GM21381 (cell line): Measurements from ENCODE around the gene TMEM30B.

Experiments
- ATAC-seq: cut with Tn5 transposase; IDR thresholded peaks from one replicate; pipeline ENCODE4 v1.9.1; 2021; ENCODE audit warnings: mild to moderate bottlenecking, moderate library complexity; ENCODE audit not compliant: unreplicated experiment

TMEM30B gene

DNA sequence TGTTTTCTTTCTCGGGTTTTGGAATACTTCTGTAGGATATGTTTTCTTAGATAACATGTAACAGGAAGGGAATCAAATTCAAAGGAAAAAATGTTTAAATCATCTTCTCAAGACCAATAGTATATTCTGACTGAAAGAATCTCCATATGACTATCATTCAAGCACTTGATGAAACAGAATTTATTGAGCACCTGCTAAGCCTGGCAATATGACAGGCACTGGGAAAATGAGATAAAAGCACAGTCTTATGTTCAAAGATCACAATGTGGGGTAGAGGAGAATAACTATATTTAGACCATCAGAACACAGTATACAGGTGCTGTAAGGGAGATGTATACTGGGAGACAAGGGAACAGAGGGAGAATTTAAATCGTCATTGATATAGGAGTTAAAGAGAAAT lies 19.1 kb upstream of the TMEM30B start:
- ATAC-seq, result no peak

DNA sequence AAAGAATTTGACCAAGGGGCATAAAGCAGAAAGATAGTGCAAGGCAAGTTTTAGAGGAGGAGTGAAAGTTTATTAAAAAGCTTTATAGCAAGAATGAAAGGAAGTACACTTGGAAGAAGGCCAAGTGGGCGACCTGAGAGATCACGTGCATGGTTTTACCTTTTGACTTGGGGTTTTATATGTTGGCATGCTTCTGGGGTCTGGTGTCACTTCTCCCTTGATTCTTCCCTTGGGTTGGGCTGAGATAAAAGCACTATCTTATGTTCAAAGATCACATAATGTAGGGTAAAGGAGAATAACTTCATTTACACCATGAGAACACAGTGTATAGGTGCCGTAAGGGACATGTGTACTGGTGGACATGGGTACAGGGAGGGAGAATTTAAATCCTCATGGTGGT lies 17.7 kb upstream of the TMEM30B start:
- no peak for ATAC-seq

DNA sequence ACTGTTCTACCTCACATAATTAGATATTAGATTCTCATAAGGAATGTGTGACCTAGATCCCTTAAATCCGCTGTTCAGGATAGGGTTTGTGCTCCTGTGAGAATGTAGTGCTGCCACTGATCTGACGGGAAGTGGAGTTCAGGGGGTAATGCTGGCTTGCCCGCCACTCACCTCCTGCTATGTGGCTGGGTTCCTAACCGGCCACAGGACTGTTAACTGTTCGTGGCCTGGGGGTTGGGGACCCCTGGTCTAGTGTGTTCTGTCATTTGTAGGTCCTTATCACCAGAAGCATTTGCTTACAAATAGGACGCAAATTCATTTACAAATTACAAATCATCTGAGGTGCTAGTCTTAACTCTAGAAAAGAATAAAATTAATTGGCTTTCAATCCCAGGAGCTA lies 16.4 kb upstream of the TMEM30B start:
- no peak for ATAC-seq

DNA sequence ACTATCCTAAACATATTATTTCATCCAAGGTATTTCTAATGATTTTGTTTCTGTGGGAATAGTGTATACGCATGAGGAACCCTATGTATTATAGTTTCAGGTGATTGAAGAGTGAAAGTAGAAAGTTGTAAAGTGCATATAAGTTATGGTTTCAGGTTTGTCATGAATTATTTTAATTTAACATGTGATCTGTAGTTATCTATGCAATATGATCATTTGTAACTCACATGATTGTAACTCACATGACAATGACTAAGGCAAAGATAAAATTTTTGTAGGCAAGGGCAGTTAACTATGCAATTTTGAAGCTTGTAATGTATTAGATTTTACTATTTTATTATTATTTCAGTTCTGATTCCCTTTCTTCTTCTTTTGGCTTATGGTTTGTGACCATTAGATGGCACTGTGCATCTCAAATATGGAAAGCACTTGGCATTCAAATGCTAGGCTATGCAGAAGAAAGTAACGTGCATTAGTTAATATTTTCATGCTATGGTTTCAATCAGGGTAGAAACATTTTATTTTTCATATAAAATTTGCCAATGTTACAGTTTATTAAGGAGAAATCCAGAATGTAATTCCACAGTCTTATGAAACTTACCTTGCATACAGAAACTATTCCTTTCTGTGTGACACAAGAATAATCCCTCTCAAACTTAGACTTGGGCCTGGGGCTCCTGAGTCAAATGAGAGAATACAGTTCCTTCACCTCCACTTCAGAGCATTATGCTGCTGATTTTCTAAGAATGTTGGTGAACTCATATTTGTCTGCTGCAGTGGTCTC lies 15.8 kb upstream of the TMEM30B start:
- no peak for ATAC-seq

DNA sequence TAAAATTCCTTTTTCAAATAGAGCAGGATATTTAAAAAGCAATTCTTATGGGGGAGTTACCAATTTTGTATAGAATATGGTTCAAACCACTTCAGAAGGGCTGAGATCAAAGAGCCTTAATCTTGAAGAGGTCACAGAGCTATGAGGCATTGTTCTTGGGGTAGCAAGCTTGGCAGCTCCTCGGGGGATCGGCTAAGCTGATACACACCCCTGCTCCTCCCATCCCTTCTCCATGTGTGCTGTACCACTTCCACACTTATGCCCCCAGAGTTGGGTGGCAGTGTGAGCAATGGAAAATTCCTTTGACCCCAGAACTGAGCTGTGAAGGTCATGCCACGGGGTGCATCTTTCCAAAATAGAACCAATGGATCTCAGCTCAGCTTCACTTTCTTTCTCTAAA lies 15.0 kb upstream of the TMEM30B start:
- no peak for ATAC-seq

DNA sequence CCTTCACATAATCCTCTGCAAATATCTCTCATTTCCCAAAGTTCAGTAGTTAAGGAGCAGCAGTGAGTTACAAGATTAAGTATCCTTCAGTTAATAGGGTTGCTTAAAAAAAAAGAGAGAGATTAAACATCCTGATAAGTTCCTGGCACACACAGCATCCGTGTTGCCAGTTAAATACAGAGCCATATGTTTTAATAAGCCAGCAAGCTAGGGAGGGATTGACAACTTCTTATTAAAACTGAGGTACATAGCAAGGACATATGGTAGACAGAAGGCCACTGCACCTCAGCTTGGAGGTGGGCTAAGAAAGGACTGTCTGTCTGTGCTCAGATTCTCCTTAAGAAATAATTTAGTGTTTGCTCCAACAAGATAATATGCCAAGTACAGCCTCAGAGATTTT lies 9.6 kb upstream of the TMEM30B start:
- ATAC-seq, result no peak

DNA sequence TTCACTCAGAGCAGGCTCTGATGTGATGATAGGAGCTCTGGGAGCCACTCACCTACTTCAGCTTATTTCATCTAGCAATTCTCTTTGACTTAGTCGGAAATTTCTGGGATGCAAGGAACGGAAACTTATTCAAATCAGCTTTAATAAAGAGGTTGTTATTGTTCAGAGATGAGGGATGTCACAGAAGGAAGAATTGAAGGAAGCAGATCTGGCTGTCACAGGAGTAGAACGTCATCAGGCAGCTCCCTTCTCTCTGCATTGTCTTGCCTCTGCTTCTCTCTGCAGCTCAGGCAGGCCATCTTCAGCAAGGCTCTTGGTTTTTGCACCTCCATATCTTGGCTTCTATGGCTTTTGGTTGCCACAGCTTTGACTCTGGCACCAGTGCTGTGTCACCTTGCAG lies 7.6 kb upstream of the TMEM30B start:
- no peak for ATAC-seq

DNA sequence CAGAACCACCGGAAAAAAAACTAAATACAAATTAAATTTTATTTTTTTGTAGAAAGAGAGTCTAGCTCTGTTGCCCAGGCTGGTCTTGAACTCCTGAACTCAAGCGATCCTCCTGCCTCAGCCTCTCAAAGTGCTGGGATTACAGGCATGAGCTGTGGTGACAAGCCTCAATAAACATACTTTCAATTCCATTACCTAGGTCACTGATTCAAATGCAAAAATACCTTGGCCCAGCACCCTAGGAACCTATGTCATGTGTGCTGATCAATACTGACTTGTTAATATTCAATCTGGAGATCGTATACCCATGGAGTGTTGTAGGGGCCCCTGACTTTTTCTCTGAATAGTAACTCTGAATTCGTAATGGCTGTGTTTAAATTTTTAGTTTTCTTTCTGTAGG lies 7.1 kb upstream of the TMEM30B start:
- no peak for ATAC-seq

DNA sequence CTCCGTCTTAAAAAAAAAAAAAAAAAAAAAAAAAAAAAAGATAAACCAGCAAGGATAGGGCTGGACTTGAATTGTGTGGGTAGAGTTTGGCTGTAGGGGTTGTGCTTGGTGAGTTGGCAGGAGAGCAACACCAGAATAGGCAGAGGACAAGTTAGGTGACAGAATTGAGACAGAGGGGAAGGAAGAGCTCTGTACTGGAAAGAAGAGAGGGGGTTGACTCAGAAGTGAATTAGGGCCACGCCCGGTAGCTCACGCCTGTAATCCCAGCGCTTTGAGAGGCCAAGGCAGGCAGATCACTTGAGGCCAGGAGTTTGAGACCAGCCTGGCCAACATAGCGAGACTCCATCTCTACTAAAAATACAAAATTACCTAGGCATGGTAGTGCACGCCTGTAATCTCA lies 6.1 kb upstream of the TMEM30B start:
- ATAC-seq, result no peak

DNA sequence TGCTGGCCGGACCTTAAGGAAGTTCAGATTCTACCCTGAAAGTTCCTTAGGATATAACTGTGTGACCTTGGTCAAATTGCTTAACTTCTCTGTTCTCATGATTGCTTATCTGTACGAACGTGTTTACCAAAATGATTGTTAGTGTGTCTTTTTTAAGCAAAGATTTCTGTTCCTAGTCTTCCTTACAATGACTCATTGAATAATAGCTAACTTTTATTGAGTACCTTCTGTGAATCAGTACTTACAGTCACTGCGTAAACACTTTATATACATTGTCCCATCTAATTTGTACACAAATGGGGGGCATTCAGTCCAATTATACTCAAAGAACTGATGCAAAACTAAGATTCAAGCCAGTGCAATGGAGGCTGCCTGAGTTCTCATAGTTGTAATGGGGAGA lies 4.2 kb upstream of the TMEM30B start:
- ATAC-seq, result no peak

DNA sequence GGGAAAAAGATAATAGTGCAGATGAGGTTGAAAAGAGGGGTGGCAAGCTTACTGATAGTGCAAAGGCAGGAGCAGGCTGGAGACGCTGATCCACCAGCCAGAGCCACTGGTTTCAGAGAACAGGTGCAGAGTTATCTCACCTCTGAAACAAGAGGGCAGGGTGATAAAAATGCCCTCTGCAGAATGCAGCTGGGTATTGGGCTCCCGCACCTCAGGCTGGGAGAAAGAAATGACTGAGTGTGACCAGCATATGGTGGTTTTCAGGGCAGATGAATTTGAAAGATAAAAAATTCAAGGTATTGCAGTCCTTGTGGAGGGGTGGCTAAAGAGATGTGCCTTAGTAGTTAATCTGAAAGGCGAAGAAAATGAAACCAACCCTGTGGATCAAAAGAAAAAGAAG lies 2.9 kb upstream of the TMEM30B start:
- ATAC-seq, result no peak

DNA sequence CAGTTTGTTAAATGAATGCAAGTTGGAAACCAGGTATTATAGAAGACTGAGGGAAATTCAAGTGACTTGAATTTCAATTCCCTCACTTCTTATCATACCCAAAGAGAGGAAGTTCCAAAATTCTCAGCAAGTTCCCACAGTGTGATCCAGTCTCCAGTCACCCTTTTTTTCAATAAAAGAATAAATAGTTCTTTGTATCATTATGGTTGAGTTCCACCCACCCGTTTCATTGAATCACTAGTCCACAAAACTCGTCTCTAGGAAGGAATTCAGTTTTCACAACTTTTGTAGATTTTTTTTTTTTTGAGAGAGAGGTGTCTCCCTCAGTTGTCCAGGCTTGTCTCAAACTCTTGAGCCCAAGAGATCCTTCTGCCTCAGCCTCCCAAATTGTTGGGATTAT lies 1.6 kb upstream of the TMEM30B start:
- no peak for ATAC-seq

DNA sequence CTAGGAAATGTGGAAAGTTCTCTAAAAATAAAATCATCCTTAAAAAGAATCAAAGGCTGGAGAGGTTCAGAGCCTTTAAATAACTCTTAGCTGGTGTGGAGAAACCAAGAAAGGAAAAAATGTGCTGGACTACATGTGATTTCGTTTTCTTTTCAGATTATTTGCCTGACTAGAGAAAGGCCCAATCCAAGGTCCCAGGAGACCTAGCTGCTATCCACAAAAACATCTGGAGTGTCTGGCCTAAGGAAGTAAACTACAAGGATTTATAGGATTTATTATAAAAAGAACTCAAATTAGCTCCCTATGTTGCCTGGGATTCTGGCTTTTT lies 774 bp upstream of the TMEM30B start:
- no peak for ATAC-seq

DNA sequence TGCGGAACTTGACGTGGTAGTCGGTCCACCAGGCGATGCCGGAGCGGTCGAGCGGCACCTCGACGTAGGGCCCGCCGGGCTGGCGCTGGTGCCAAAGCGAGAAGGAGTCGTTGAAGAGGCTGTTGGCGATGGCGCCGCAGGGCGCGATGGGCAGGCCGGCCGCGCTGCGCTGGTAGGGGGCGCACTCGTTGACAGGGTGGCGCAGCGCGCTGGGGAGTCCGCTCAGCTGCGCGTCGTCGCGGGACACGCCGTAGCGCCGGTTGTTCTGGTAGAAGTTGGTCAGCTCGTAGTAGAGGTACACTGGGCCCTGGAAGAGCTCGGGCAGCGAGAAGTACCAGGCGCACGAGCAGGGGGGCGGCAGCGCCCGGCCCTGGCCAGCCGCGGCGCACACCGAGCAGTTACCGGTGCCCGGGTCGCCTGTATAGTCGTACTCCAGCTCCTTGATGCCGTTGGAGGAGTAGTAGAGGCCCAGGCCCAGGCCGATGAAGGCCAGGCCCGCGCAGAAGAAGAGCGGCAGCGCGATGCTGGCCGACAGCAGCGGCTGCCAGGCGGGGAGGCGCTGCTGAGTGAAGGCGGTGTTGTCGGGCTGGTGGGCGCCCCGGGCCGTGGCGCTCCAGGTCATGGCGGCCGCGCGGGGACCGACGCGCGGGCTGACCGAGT lies 482 bp downstream of the TMEM30B start:
- no peak for ATAC-seq

DNA sequence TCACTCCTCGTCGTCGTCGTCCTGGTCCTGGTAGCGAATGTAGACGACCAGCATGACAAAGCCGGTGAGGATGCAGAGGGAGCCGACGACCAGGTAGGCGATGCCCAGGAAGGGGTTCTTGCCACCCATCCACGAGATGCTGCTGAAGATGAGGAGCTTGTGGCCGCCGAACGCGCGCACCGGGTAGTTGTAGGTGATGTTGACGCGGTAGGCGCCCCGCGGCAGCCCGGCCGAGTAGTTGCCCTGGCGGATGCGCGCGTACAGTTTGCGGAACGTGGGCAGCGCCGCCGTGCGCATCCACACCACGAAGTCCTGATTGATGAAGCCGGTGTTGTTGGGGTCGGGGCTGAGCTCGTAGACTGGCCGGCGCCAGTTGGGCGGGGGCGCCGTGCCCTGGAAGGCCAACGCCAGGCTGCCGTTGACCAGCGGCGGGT lies 1.0 kb downstream of the TMEM30B start:
- ATAC-seq, result no peak

DNA sequence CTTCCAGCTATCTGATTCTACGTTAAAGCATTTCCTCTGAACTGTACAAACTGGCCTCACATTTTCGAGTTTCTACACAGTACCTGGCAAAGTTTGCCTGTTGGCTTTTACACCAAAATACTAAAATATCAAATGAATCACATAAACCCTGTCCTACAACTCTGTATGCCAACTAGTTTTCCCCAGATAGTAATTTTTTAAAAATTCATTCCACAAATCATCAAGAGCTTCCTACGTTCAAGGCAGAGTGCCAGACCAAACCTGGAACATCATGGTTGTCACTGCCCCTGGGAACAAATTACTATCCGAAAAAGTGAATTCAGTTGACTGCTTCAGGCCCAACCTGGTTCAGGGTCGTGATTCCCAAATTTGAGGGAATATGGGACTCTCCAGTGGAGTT lies 2.1 kb downstream of the TMEM30B start:
- ATAC-seq, result no peak

DNA sequence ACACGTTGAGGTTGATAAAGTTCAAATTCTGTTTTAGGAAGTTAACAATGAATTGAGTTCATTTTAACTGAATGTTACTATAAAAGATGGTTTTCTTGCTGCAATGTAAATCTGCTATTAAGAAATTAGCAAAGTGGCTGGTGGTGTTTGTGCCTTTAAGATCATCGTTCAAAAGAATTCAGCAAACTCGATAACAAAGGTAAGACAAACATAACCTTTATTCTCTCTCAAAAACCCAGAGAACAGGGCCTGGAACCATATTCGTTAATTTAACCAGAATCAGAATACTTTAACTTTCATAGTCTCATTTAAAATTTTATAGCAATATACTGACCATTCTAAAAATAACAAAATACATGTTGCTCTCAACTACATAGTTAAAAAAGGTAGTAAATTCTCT lies 3.4 kb downstream of the TMEM30B start:
- no peak for ATAC-seq

DNA sequence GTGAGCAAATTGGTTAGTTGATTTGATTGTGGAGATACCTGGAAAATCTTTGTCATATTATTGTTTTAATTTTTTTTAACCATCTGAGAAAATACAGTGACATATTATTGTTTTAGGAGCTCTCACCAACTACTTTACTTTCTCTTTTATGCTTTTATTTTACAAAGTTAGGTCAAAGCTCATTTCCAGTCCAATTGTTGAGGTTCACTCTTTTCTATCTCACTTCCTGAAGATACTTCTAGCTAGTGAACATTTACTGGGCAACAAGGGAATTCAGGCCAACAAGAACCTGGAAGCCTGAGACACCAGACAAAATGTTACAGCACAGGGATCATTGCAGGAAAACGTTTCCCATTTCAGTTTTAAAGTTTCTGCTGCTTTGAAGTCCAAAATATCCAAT lies 3.9 kb downstream of the TMEM30B start:
- ATAC-seq, result no peak

DNA sequence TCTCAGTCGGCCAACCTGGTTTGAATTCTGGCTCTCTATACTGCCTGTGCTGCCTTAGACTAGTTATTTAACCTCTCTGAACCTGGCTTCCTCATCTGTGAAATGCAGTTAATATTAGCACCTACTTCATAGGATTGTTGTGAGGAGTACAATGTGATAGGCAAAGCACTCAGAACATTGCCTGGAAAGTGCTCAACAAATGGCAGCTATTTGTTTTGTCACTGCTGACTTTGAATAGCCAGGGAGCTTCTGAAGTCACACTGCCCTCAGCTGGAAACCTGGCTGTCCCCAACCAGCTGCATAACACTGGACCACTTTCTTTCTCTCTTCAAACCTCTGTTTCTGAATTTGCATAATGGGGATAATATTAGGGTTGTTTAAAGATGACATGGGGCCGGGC lies 9.6 kb downstream of the TMEM30B start:
- ATAC-seq, result no peak

DNA sequence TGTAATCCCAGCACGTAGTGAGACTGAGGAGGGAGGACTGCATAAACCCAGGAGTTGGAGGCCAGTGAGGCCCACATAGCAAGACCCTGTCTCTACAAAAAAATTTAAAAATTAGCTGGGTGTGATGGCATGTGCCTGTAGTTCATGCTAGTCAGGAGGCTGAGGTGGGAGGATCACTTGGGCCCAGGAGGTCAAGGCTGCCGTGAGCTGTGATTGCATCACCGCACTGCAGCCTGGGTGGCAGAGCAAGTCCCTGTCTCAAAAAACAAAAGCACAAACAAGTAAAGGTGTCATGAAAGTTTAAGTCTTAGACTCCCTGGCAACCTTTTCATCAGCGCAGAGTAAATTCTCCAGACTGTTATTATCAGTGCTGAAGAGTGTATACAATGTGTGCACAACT lies 10.4 kb downstream of the TMEM30B start:
- no peak for ATAC-seq

DNA sequence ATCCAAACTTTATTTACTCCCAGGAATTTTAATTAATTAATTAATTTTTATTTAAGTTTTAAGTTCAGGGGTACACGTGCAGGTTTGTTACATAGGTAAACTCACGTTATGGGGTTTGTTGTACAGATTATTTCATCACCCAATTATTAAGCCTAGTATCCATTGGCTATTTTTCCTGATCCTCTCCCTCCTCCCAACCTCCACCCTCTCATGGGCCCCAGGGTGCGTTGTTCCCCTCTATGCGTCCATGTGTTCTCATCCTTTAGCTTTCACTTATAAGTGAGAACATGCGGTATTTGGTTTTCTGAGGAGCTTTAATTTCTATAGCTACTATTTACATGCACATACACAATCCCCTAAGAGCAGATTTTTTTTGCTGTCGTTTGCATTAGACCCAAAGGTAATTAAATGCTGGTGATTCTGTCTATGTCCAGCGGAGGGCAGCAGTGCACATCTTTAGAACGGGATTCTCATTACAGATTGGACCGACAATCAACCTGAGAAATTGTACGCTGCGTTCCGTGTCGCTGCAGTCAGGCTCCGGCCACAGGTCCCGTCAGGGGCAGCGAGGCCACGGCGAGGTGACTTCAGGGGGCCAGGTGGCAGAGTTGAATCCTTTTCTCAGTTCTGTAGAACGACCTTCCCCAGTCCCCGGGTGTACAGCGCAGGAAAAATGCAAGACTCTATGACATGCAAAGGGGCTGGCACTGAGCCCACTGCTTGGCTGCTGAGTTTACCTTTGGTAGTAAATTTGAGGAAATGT lies 11.6 kb downstream of the TMEM30B start:
- peak; percentile 85 for ATAC-seq

DNA sequence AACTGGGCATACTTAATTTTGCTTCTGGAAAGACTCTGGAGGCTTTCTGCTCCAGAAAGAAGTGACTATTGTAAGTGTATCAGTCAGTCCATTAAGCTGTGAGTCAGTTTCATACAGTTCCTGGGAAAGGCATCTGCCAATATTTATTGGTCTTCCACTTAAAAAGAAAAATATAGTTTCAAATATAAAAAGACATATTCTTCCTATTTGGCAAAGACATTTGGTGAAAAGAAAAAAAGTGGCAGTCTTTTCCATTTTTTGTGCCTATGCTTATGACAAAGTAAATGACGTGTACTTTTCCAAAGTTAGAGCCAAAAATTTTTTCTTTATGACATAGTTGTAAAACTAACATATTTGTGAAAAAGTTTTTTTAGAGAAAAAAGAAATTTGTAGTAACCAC lies 12.3 kb downstream of the TMEM30B start:
- ATAC-seq, result no peak
